ENCODE data around the gene SYNE3. TPM values are rescaled to one million over a fixed set of nuclear protein-coding genes. Genes with fewer than 3 reads are reported as not detected.

The SYNE3 gene
- polyA plus RNA-seq, 10 donors = 6.1 to 10.1 (median 9.4) TPM

GRCh38 chr14:95540236-95540855, 23.9 kb upstream of the SYNE3 start:
- no peak for DNase-seq

- no peak for DNase-seq
Measured at GRCh38 chr14:95538801-95539509, 22.5 kb upstream of the SYNE3 start.

GRCh38 chr14:95537298-95538089, 21.0 kb upstream of the SYNE3 start:
- DNase-seq = no peak

GRCh38 chr14:95536671-95537070, 20.2 kb upstream of the SYNE3 start:
- DNase-seq = no peak

- DNase-seq = no peak
Measured at GRCh38 chr14:95536036-95536593, 19.7 kb upstream of the SYNE3 start.

- DNase-seq = peak in 2 of 3 donors; percentile 28 to 32
Measured at GRCh38 chr14:95535226-95536021, 19.0 kb upstream of the SYNE3 start.

GRCh38 chr14:95534299-95535225, 18.1 kb upstream of the SYNE3 start, which contains the start of gene GLRX5:
TSS of gene GLRX5 (plus strand) at chr14:95535050. CDS start at chr14:95535090, 40 bp downstream.
- peak; percentile 100 for DNase-seq

- peak in 1 of 3 donors; percentile 52 for DNase-seq
Measured at GRCh38 chr14:95533822-95534221, 17.4 kb upstream of the SYNE3 start.

- peak in 1 of 3 donors; percentile 44 for DNase-seq
Measured at GRCh38 chr14:95533391-95533821, 17.0 kb upstream of the SYNE3 start.

GRCh38 chr14:95531969-95532368, 15.5 kb upstream of the SYNE3 start:
- no peak for DNase-seq

GRCh38 chr14:95531473-95531872, 15.0 kb upstream of the SYNE3 start:
- peak in 1 of 3 donors; percentile 38 for DNase-seq

GRCh38 chr14:95530473-95531276, 14.2 kb upstream of the SYNE3 start:
- no peak for DNase-seq

GRCh38 chr14:95529216-95529615, 12.8 kb upstream of the SYNE3 start:
- no peak for DNase-seq

- peak; percentile 60 to 72 (median 68) for DNase-seq
Measured at GRCh38 chr14:95527387-95528002, 11.0 kb upstream of the SYNE3 start.

- no peak for DNase-seq
Measured at GRCh38 chr14:95526483-95527386, 10.3 kb upstream of the SYNE3 start.

- no peak for DNase-seq
Measured at GRCh38 chr14:95525999-95526398, 9.5 kb upstream of the SYNE3 start.

- DNase-seq = no peak
Measured at GRCh38 chr14:95524706-95525512, 8.5 kb upstream of the SYNE3 start.

Measured in muscle of back (tissue), 11 donors.